ENCODE measurements around the gene A2ML1.
"Not testable (repeated sequence)": the region's sequence is repeated elsewhere in the genome, so short reads cannot be mapped to it uniquely, and the experiment has no call there.

The A2ML1 gene

DNA sequence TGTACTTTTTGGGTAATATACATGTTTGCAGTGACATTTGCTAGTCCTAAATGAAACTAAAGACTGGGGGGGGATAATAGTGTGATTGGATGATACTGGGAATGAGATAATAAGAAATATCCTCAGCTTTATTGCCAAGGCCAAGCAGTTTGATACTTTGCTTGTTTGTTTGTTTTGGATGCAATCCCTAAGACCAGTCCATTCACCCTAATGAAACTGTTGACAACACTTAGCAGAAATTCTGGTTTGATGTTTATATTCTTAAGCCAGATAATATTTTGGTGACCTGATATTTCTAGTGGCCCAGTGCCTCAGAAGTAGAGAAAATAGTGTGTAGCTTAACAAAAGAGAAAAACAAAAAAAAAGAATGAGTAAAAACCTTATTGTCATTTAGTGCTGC lies 93.7 kb downstream of the A2ML1 start:
- Histone ChIP-seq H2AFZ (ENCODE audit: low read depth, low read length) (no peak overlapping the region), H3K9ac (ENCODE audit: low read length) (no peak overlapping the region), H3K9me3 (ENCODE audit: insufficient read depth, low read length) (no peaks in the 10 kb centered on the region), H3K4me2 (ENCODE audit: low read length) (no peak overlapping the region), H3K27ac (ENCODE audit: low read length) (no peak overlapping the region), H3K79me2 (ENCODE audit: low read length) (no peaks in the 10 kb centered on the region), H3K4me1 (ENCODE audit: low read length) (peaks cover 14% of the 10 kb centered on the region), H3K27me3 (ENCODE audit: low read depth, low read length) (0 out of 2 replicates have a peak, but pooled peaks cover 4% of the 10 kb centered on the region), H3K4me3 (ENCODE audit: low read length) (no peak overlapping the region), H4K20me1 (ENCODE audit: insufficient read depth, low read length) (no peaks in the 10 kb centered on the region), H3K36me3 (replicated peaks; ENCODE audit: low read depth, low read length) (no peaks in the 10 kb centered on the region)
- TF ChIP-seq EZH2phosphoT487 (IDR thresholded peaks at IDR 0.05; ENCODE audit: low read depth) = no peak
- TF ChIP-seq, protein P1, sequence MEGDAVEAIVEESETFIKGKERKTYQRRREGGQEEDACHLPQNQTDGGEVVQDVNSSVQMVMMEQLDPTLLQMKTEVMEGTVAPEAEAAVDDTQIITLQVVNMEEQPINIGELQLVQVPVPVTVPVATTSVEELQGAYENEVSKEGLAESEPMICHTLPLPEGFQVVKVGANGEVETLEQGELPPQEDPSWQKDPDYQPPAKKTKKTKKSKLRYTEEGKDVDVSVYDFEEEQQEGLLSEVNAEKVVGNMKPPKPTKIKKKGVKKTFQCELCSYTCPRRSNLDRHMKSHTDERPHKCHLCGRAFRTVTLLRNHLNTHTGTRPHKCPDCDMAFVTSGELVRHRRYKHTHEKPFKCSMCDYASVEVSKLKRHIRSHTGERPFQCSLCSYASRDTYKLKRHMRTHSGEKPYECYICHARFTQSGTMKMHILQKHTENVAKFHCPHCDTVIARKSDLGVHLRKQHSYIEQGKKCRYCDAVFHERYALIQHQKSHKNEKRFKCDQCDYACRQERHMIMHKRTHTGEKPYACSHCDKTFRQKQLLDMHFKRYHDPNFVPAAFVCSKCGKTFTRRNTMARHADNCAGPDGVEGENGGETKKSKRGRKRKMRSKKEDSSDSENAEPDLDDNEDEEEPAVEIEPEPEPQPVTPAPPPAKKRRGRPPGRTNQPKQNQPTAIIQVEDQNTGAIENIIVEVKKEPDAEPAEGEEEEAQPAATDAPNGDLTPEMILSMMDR (IDR thresholded peaks at IDR 0.05; ENCODE audit: low read depth, low read length) = no peak

DNA sequence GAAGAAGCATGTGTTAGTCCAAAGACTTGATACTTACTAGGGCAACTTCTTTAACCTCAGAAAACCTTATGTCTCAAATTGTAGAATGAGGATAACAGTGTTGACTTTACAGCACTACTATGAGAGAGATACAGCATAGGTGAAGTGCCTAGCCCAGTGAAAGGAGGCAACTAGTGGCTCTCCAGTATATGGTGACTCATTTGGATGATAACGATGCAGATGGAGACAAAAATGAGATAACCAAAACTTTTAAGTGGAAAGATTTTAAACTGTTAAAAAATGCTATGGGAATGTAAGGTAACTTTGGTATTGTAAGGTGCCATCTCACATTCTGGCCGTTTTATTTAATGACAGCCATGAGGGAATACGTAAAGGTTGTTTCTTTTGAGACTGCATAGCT lies 94.6 kb downstream of the A2ML1 start:
- peaks cover 14% of the 10 kb centered on the region for H3K4me1 ChIP-seq (ENCODE audit: low read length)
- H3K27ac ChIP-seq (ENCODE audit: low read length) = no peak overlapping the region
- no peak overlapping the region for H2AFZ ChIP-seq (ENCODE audit: low read depth, low read length)
- TF ChIP-seq, protein P1 (IDR thresholded peaks at IDR 0.05; ENCODE audit: low read depth, low read length) = no peak
- TF ChIP-seq EZH2phosphoT487 (IDR thresholded peaks at IDR 0.05; ENCODE audit: low read depth) = no peak
- no peaks in the 10 kb centered on the region for H3K9me3 ChIP-seq (ENCODE audit: insufficient read depth, low read length)
- H3K36me3 ChIP-seq (replicated peaks; ENCODE audit: low read depth, low read length) = no peaks in the 10 kb centered on the region
- no peak overlapping the region for H3K9ac ChIP-seq (ENCODE audit: low read length)
- H3K79me2 ChIP-seq (ENCODE audit: low read length) = no peaks in the 10 kb centered on the region
- 0 out of 2 replicates have a peak, but pooled peaks cover 4% of the 10 kb centered on the region for H3K27me3 ChIP-seq (ENCODE audit: low read depth, low read length)
- H3K4me3 ChIP-seq (ENCODE audit: low read length) = no peak overlapping the region
- no peaks in the 10 kb centered on the region for H4K20me1 ChIP-seq (ENCODE audit: insufficient read depth, low read length)
- H3K4me2 ChIP-seq (ENCODE audit: low read length) = no peak overlapping the region

- Histone ChIP-seq H3K27ac (ENCODE audit: low read length) (no peak overlapping the region), H4K20me1 (ENCODE audit: insufficient read depth, low read length) (no peaks in the 10 kb centered on the region)
Measured at GRCh38 chr12:8917751-8918150, 95.3 kb downstream of the A2ML1 start.

DNA sequence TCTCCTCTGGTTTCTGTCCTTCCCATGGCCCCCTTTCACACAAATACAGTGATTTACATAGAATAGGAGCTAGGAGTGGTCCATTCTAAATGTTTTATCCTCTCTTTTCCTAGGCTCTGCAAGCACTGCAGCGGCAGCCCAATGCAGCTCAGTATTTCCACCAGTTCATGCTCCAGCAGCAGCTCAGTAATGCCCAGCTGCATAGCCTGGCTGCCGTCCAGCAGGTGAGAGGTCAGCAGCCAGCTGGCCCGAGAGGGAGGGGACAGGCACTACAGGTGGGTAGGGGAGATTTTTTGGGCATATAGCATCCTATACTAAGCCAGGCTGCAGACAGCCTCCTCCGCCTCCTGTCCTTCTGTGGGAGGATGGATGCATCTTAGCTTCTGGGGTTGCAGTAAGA lies 97.2 kb downstream of the A2ML1 start:
- H3K9ac ChIP-seq (ENCODE audit: low read length); H3K4me2 ChIP-seq (ENCODE audit: low read length); H3K4me3 ChIP-seq (ENCODE audit: low read length); H3K4me1 ChIP-seq (ENCODE audit: low read length); H3K27me3 ChIP-seq (ENCODE audit: low read depth, low read length); H4K20me1 ChIP-seq (ENCODE audit: insufficient read depth, low read length); H2AFZ ChIP-seq (ENCODE audit: low read depth, low read length); H3K9me3 ChIP-seq (ENCODE audit: insufficient read depth, low read length); H3K36me3 ChIP-seq (replicated peaks; ENCODE audit: low read depth, low read length); H3K79me2 ChIP-seq (ENCODE audit: low read length); H3K27ac ChIP-seq (ENCODE audit: low read length): not testable (repeated sequence)

More at GRCh38 chr12:8917751-8918150, 95.3 kb downstream of the A2ML1 start:
- Histone ChIP-seq H3K36me3 (replicated peaks; ENCODE audit: low read depth, low read length) (no peaks in the 10 kb centered on the region), H3K79me2 (ENCODE audit: low read length) (no peaks in the 10 kb centered on the region), H3K9me3 (ENCODE audit: insufficient read depth, low read length) (no peaks in the 10 kb centered on the region), H3K27me3 (ENCODE audit: low read depth, low read length) (0 out of 2 replicates have a peak, but pooled peaks cover 4% of the 10 kb centered on the region), H3K4me1 (ENCODE audit: low read length) (peaks cover 14% of the 10 kb centered on the region), H3K4me3 (ENCODE audit: low read length) (no peak overlapping the region), H3K4me2 (ENCODE audit: low read length) (no peak overlapping the region), H3K9ac (ENCODE audit: low read length) (no peak overlapping the region), H2AFZ (ENCODE audit: low read depth, low read length) (no peak overlapping the region)
- TF ChIP-seq, protein P1 (IDR thresholded peaks at IDR 0.05; ENCODE audit: low read depth, low read length) = no peak
- no peak for TF ChIP-seq EZH2phosphoT487 (IDR thresholded peaks at IDR 0.05; ENCODE audit: low read depth)

GRCh38 chr12:8922544-8922943 lies 100.1 kb downstream of the A2ML1 start:
- Histone ChIP-seq H3K36me3 (replicated peaks; ENCODE audit: low read depth, low read length) (no peaks in the 10 kb centered on the region), H3K4me3 (ENCODE audit: low read length) (no peak overlapping the region), H3K4me1 (ENCODE audit: low read length) (no peaks in the 10 kb centered on the region), H4K20me1 (ENCODE audit: insufficient read depth, low read length) (no peaks in the 10 kb centered on the region), H3K9ac (ENCODE audit: low read length) (no peak overlapping the region), H3K9me3 (ENCODE audit: insufficient read depth, low read length) (no peaks in the 10 kb centered on the region), H2AFZ (ENCODE audit: low read depth, low read length) (no peak overlapping the region), H3K79me2 (ENCODE audit: low read length) (no peaks in the 10 kb centered on the region), H3K4me2 (ENCODE audit: low read length) (no peak overlapping the region), H3K27ac (ENCODE audit: low read length) (no peak overlapping the region), H3K27me3 (ENCODE audit: low read depth, low read length) (no peaks in the 10 kb centered on the region)
- no peak for TF ChIP-seq EZH2phosphoT487 (IDR thresholded peaks at IDR 0.05; ENCODE audit: low read depth)
- TF ChIP-seq, protein P1 (IDR thresholded peaks at IDR 0.05; ENCODE audit: low read depth, low read length) = no peak
